ENCODE results near the gene LILRA5. TPM values are rescaled to one million over a fixed set of nuclear protein-coding genes. Genes with fewer than 3 reads are reported as not detected.
"Not testable (repeated sequence)": the region's sequence is repeated elsewhere in the genome, so short reads cannot be mapped to it uniquely, and the experiment has no call there.

LILRA5 gene
- total RNA-seq, 2 donors from 2014 or later: 1.2 TPM; not detected in 1

GRCh38 chr19:54281007-54281728 is 31.8 kb downstream of the LILRA5 start, which contains the start of gene LILRB2:
TSS of gene LILRB2 (minus strand) at chr19:54281110. CDS start at chr19:54280496, 614 bp downstream.
- 74% methylated on average over 12 of the region's 12 CpGs for WGBS
- Histone ChIP-seq H3K9me3 (no peaks in the 10 kb centered on the region), H3K27me3 (replicated peaks; ENCODE audit: insufficient read depth) (peaks cover 6% of the 10 kb centered on the region), H3K36me3 (no peaks in the 10 kb centered on the region), H3K4me1 (replicated peaks) (no peaks in the 10 kb centered on the region), H3K4me3 (no peak within 1 kb of the TSS), H3K27ac (no peak within 1 kb of the TSS)
- intact Hi-C loops (cut with DNase I): no loop called here
- DNase-seq (ENCODE audit: low spot score): no peak
- TF ChIP-seq CTCF (IDR thresholded peaks at IDR 0.05) (no peak), POLR2A (IDR thresholded peaks at IDR 0.05) (no peak), POLR2AphosphoS5 (IDR thresholded peaks at IDR 0.05) (no peak)

GRCh38 chr19:54280441-54280840 is 32.5 kb downstream of the LILRA5 start:
- not testable (repeated sequence) for H3K4me3 ChIP-seq

GRCh38 chr19:54280025-54280424 is 32.9 kb downstream of the LILRA5 start:
- H3K36me3 ChIP-seq; H3K4me1 ChIP-seq (replicated peaks); H3K9me3 ChIP-seq; H3K4me3 ChIP-seq; H3K27me3 ChIP-seq (replicated peaks; ENCODE audit: insufficient read depth); DNase-seq (ENCODE audit: low spot score); intact Hi-C loops (cut with DNase I); H3K27ac ChIP-seq: not testable (repeated sequence)
- WGBS: 33% methylated on average over 4 of the region's 4 CpGs

More at GRCh38 chr19:54280441-54280840, 32.5 kb downstream of the LILRA5 start:
- H3K4me1 ChIP-seq (replicated peaks); DNase-seq (ENCODE audit: low spot score); H3K27ac ChIP-seq; H3K27me3 ChIP-seq (replicated peaks; ENCODE audit: insufficient read depth); H3K36me3 ChIP-seq; intact Hi-C loops (cut with DNase I); H3K9me3 ChIP-seq: not testable (repeated sequence)
- WGBS: 40% methylated on average over 10 of the region's 10 CpGs

- Histone ChIP-seq H3K36me3 (no peaks in the 10 kb centered on the region), H3K27me3 (replicated peaks; ENCODE audit: insufficient read depth) (peaks cover 6% of the 10 kb centered on the region), H3K4me1 (replicated peaks) (no peaks in the 10 kb centered on the region), H3K27ac (no peak overlapping the region), H3K4me3 (no peak overlapping the region), H3K9me3 (no peaks in the 10 kb centered on the region)
- TF ChIP-seq POLR2A (IDR thresholded peaks at IDR 0.05): no peak
- TF ChIP-seq CTCF (IDR thresholded peaks at IDR 0.05): no peak
- no peak for TF ChIP-seq POLR2AphosphoS5 (IDR thresholded peaks at IDR 0.05)
- DNase-seq (ENCODE audit: low spot score): no peak
- 87% methylated on average over 18 of the region's 18 CpGs for WGBS
- intact Hi-C loops (cut with DNase I): no loop called here
These were observed 33.5 kb downstream of the LILRA5 start for GRCh38 chr19:54279406-54279962.

- H3K4me3 ChIP-seq; DNase-seq (ENCODE audit: low spot score); H3K36me3 ChIP-seq; intact Hi-C loops (cut with DNase I); H3K27ac ChIP-seq; H3K9me3 ChIP-seq; H3K27me3 ChIP-seq (replicated peaks; ENCODE audit: insufficient read depth); H3K4me1 ChIP-seq (replicated peaks): not testable (repeated sequence)
- WGBS: 74% methylated on average over 11 of the region's 15 CpGs
These were observed 34.3 kb downstream of the LILRA5 start for GRCh38 chr19:54278571-54279195.

DNA sequence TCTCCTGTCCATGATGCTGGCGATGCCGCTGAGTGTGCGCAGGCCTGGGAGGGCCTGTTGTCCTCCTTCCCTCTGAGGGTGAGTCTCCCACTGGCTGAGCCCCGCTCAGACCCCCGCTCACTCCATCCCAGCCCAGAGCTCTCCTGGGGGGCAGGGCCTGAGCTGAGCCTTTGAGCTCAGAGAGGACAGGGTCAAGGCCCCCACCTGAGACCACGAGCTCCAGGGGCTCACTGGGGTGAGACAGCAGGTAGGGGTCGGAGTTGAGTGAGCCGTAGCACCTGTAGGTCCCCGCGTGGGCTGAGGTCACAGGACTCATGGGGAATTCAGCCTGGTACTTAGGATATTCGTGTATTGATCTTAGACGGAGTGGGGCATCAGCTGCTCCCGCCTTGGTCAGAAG is 34.9 kb downstream of the LILRA5 start:
- H3K4me1 ChIP-seq (replicated peaks); H3K36me3 ChIP-seq; DNase-seq (ENCODE audit: low spot score); H3K9me3 ChIP-seq; intact Hi-C loops (cut with DNase I); H3K27ac ChIP-seq; H3K27me3 ChIP-seq (replicated peaks; ENCODE audit: insufficient read depth); H3K4me3 ChIP-seq: not testable (repeated sequence)
- 77% methylated on average over 13 of the region's 13 CpGs for WGBS

GRCh38 chr19:54277111-54277615 is 35.8 kb downstream of the LILRA5 start:
- H3K27me3 ChIP-seq (replicated peaks; ENCODE audit: insufficient read depth); intact Hi-C loops (cut with DNase I); H3K4me1 ChIP-seq (replicated peaks); H3K27ac ChIP-seq; H3K4me3 ChIP-seq; DNase-seq (ENCODE audit: low spot score); H3K36me3 ChIP-seq; H3K9me3 ChIP-seq: not testable (repeated sequence)
- WGBS: 76% methylated on average over 13 of the region's 15 CpGs
